HG03558 (cell line): ENCODE measurements around the gene MOB3A.

Experiments
- ATAC-seq: cut with Tn5 transposase; IDR thresholded peaks from one replicate; pipeline ENCODE4 v1.9.1; 2021; ENCODE audit warnings: moderate number of reproducible peaks; ENCODE audit not compliant: unreplicated experiment; ENCODE audit errors: extremely low read depth

The MOB3A gene

DNA sequence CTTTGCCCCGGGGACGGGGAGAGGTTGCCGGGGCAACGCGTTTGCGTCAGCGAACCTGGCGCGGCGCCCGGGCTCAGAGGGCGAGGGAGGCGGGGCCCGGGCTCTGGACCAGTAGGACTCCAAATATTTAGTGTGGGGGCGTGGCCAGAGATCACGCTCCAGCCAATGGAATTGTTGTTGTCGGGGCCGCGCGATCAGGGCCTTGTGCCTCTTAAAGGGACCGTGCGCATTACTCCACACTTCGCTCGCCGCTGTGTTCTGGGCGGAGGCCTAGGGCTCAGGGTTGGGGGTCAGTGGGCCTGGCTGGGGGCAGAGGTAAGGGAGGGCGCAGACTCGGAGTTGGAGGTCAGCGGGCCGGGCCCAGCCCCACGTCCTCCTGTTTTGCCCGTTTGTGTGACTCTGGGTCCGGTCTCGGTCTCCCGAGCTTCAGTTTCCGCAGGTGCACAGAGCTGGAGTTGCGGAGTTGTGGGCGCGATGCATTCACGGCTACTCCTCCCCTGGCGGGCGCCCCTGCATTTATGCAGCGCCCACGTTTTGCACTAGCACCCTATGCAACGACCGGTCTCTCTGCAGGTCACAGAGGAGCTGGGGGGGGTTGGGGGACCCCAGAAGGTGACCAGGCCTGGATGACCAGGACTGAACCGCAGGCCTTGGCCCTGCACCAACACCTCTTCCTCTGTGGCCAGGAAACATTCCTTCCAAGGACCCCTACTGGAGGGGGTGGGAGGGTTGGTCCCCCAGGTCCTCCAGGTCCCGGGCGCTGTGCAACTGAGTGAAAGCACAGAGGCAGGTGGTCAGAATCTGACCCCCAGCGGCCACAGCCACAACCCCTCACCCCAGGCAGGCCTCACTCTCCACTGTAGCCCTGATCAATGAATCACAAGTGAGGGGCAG is 34.4 kb downstream of the MOB3A start:
- ATAC-seq: peak; percentile 57

DNA sequence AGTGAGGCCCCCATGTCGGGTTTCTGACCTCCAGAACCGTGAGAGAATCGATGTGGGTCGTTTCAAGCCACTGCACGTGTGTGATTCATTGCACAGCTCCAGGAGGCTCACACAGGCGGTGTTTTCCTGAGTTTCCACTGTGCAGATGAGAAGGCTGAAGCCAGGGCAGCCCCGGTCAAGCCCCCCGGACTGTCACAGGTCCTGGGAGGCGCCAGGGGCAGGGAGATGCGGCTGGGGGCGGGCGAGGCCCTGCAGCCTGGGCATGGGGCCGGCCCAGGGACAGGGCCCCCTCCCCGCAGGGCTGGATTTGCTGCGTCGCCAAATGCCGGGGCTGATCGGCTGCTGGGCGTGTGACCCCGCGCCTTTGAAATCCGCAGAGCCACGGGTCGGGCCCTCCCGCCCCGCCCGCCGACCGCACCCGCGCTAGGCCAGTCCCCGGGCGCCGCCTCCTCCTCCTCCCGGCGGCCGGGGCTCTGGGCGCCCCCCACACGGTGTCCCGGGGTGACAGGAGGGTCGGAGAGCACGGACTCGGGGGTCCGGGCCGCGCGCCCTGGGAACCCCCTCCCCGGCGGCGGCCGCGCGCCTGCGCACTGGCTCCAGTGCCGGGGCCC is 35.1 kb downstream of the MOB3A start:
- ATAC-seq: peak; percentile 8

DNA sequence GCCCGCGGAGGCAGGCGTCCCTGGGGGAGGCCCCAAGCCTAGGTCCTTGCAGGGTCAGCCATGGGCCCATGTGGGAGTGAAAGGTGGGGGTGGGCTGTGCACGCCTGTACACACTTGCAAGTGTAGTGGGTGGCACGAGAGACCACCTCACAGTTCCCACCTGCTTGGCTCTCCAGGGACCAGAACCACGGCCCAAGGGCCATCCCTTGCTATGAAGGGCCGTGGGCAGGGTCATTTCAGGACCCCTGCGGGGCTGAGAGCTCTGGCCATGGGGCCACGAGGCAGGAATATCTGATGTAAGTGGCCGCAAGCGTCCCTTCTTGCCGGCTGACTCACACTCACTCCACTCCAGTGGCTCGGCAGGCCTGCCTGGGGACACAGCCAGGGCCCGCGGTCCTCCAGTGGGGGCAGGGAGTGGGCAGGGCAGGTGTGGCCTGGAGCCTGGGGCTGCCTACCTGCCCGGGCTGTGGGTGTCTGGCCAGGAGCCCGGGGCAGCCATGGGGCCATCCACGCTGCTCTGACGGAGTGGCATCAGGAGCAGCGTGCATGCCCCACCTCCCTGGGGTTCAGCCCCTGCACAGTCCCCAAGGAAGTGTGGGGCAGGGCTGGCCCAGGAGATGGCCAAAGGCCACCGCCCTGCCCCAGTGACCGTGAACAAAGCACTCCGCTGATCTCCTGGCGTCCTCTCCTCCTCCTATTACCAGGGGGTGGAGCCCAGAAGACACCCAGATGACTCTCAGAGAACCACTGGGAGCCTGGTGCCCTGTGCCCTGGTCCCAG is 36.5 kb downstream of the MOB3A start:
- ATAC-seq: no peak

DNA sequence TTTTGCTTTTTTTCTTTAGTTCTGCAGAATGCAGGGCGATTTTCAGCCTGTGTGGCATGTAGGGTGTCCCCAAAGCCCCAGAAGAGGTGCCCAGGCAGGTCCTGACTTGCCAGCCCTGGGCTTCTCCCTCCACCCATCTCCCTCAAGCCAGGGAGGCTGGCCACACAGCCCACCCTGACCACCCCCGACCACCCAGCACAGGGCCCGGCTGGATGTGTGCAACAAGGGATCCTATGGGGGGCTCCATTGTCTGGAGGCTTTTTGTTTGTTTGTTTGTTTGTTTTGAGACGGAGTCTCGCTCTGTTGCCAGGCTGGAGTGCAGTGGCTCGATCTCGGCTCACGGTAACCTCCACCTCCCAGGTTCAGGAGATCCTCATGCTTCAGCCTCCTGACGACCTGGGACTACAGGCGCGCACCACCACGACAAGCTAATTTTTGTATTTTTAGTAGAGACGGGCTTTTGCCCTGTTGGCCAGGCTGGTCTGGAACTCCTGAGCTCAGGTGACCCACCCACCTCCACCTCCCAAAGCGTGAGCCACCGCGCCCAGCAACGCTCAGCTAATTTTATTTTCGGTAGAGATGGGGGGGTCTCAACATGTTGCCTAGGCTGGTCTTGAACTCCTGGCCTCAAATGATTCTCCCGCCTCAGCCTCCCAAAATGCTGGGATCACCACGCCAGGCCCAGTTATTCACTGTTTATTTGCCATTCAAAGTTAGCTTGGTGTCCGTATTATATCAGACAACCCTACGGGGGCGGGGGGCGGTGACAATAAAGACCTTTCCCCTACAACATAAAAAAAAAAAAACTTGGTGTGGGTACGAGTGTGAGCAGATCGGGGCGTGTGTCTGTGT is 37.3 kb downstream of the MOB3A start:
- no peak for ATAC-seq

DNA sequence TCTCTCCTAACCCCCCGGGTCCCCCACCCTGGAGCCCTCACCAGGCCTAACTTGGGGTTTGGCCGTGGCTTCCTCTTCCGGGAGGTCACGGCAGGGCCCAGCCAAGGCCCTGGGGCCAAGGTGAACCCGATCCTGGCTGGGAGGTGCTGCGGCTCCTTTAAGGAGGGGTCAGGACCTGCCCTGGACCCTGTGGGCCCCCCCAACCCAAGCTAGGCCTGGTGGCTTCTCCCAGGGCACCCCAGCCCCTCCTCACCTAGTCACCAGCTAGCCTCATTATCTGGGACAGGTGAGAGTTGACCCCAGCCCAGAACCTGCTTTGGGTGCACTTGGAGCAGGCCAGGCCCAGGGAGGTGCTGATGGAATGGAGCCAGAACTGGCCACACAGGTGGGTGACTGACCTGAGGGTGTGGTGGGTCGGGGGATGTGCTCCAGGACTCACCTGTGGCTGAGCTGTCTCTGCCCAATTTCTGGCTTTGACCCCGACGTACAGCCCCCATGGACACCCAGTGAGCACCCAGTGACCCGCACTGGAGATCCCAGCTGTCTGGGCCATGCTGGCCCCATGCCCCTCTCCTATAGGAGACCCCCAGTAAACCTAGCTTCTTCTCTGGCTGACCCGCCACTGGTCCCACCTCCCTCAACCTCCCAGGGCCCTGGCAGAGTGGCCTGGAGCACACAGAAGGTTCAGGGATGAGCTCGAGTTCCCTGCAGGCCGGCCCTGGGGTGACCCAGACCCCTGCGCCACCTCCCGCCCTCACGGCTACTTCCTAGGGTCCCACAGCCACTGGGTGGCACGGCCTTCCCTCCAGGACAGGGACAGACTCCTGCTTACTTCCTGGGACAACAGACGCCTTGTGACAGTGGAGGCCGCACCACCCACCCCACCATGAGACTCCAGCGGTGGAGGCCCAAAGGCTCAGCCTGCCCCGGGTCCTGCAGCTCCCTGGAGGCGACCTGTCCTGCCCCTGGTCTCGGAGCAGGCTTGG is 38.3 kb downstream of the MOB3A start:
- ATAC-seq: no peak

DNA sequence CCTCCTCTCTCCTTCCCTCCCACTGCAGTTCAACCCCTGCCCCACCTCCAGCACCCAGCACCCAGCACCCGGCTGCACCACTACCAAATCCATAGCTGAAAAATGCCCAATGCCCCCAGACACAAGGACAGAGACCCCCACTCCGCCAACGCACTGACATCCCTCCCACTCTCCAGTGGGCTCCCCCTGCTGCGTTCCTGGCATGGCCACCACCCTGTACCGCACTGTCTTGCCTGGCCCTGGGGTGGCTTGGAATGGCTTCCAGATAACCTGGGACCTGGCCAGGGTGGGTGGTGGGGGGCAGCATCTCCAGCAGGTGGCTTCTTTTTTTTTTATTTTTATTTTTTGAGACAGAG is 39.3 kb downstream of the MOB3A start:
- no peak for ATAC-seq

DNA sequence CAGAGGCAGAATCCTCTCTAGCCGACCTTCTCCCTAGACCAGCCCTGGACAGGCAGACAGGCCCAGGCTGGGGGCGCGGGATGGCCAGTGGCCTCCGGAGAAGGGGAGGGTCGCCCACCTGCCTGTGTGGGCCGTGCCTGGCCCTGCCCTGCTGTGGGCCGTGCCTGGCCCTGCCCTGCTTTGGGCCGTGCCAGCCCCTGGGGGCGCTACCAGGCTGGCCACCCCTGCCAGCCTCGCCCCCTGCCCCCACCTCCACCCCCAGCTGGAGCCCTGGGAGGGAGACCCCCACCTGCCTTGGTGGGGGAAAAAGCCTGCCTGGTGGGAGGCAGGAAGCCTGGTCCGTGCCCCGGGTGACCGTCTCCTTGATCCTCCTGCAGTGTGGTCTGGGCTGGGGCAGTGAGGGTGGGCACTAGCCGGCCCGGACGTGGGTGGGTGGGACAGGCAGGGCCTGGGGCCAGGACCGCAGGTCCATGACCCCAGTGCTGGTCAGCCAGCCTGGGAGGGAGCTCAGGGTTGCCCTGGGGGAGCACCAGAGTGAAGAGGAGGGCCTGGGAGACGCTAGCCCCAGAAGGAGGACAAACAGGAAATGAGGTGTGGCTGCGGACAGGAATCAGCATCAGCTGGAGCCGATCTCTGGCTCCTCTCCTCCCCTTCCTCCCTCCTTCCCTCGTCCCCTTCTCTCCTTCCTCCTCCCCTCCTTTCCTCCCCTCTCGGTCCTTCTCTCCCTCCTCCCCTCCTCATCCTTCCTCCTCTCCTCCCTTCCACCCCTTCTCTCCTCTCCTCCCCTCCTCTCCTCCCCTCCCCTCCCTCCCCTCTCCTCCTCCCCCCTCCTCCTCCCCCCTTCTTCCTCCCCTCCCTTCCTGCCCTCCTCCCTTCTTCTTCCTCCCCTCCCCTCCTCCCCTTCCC is 39.9 kb downstream of the MOB3A start:
- ATAC-seq: no peak

DNA sequence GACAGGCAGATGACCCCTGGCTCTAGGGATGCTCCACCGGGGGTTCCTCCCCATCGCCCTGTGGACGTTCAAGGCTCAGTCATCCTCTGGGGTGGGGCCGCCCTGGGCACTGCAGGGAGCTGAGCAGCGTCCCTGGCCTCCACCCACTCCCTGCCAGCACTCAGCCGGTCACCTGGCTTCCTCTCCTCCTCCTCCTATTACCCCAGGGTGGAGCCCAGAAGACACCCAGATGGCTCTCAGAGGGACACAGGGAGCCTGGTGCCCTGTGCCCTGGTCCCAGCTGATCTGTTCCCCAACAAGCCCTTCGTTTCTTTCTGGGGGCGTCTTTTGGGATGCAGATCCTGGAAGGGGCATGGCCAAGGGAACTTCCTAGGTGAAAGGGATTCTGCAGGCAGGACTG is 41.4 kb downstream of the MOB3A start:
- no peak for ATAC-seq

DNA sequence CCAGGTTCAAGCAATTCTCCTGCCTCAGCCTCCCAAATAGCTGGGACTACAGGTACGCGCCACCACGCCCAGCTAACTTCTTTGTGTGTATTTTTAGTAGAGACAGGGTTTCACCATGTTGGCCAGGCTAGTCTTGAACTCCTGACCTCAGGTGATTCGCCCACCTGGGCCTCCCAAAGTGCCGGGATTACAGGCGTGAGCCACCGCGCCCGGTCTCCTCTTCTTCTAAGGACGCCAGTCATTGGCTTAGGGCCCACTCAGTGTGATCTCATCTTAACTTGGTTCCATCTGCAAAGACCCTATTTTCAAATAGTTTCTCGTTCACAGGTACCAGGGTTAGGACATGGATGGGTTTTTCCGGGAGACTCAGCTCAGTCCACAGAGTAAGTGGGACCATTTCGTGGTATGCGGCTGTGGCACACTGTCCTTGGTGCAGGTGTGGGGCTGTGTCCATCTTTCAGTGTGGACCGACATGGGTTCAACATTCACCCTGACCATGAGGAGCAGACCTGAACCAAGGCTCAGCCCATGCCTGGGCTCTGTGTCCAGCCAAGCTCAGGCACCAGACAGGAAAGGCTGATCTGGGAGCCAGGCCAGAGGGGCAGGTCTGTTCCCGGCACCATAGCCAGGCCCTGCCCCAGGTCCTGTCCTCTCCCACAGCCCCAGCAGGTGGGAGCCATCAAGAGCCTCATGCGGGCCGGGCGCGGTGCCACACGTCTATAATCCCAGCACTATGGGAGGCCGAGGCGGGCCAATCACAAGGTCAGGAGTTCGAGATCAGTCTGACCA is 42.3 kb downstream of the MOB3A start:
- no peak for ATAC-seq

DNA sequence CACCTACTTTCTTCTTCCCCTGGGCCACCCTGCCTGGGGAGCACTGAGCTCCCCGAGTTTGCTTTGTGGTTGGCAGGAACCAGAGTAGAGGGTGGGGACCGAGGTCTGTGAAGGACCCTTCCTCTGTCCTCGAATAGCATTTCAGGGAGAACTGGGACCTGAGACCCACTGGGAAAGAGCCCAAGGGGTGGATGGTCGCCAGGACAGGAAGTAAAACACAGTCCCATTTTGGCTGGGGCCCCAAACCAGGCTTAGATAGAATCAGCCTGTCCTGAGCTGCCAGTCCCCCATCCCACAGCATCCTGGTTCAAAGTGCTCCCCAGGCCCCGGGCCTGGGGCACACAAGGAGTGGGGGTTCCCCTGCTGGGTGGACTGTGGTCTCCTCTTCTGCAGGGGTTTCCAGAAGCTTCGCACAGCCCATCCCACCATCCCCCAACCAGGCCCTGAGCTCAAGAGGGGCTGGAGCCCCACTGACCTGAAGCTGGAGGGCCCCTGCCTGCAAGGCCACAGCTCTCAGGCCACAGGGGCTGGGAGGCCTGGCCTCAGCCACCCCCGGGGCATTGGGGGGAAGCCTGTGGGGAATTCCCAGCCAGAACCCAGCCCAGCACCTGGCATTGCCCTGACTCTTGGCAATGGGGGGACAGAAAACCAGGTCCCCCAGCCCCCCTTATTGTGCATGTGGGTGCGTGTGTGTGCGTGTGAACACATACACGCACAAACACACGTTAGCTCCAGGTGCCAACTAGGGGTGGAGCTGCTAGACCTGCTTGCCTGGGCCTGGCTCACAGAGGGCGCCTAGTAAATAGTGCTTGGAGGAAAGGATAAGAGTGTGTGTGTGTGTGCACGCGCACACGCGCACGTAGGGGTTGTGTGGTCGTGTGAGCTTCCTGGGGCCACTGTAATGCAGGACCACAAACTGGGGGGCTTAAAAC is 44.1 kb downstream of the MOB3A start:
- no peak for ATAC-seq

DNA sequence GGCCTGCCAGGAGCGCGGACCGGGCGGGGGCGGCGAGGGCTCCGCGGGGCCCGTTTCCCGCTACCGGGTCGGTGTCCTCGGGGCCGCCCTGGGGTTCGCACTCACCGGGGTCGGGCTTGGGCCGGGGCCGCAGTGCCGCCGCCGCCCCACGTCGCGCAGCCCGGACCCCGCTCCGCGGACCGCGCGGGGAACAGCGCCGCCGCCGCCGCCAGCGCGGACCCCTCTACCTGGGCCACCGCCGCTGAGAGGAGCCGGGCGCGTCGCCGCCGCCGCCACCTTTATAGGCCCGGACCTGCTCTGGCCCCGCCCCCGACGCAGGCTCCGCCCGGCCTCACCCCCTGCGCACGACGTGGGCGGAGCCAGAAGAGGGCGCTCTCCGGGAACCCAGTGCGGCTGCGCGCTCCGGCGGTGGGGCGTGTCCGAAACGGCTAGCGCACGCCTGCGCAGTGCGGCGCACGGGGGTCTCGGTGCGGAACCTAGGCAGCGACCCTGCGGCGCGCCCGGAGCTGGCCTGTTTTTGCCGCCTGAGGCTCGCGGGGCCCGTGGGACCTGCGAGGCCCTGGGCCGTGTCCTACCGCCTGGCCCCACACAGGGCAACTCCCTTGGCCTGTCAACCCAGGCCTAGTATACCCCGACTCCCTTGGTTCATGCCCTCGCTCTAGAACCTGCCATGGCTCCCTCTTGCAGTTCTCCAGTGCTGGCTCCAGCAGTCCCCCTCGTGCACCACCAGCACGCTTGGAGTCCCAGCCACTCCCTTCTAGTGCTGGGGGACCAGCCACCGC is 44.9 kb downstream of the MOB3A start, which contains the start of gene MKNK2:
Gene MKNK2 (minus strand): TSS at position 254 of the 782 bp plus-strand sequence. CDS start 393 bp downstream, outside the sequence.
- ATAC-seq: peak; percentile 24

DNA sequence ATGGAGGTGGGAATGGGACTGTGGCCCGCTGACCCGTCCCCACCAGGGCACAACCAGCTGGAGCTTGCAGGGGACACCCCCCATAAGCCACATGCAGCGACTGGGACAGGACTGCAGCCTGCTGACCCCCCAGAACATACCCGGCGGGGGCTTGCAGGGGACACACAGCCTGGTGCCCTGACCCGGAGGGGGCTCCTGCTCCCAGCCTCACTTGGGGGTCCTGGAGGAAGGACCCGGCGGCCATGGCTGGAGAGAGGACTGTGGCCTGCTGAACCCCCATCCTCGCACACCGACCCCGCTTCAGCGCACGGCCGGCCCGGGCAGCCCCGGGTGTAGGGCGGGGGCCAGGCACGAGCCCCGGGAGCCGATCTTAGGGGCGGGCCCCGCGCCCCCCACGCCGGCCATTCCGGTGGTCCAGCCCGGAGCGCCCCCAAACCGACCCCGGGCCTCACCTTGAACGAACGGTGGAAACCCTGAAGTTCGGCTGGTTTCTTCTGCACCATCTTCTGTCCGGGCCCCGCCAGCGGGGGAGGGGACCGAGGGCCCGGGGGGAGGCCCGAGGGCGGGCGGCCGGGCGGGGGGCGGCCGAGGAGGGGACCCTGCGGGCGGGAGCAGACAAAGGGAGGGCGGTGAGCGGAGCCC is 45.7 kb downstream of the MOB3A start:
- no peak for ATAC-seq

DNA sequence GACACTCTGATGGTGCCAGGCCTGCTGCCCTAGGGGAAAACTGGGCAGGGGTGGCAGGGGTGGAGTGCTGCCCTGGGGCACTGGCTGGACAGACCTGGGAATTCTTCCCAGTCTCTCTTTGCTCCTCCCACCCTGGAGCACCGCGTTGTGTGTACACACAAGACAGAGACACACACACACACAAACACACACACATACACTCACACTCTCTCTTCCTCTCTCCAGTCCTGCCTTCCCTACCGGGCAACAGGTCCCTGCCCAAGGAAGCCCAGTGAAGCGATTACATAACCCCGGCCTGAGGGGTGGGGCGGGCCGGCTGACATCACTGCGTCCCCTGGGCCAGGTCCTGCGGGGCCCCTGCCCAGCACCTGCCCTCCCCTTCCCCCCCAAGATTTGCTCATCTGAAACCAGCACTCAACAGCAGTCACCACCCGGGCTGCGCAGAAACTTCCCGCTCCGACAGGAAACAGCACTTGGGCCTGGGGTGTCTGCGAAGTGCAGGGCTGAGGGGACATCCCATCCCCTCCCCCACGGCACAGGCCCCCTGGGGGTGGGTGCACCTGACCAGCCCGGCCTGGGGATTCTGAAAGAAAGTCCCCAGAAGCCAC is 46.3 kb downstream of the MOB3A start:
- no peak for ATAC-seq

DNA sequence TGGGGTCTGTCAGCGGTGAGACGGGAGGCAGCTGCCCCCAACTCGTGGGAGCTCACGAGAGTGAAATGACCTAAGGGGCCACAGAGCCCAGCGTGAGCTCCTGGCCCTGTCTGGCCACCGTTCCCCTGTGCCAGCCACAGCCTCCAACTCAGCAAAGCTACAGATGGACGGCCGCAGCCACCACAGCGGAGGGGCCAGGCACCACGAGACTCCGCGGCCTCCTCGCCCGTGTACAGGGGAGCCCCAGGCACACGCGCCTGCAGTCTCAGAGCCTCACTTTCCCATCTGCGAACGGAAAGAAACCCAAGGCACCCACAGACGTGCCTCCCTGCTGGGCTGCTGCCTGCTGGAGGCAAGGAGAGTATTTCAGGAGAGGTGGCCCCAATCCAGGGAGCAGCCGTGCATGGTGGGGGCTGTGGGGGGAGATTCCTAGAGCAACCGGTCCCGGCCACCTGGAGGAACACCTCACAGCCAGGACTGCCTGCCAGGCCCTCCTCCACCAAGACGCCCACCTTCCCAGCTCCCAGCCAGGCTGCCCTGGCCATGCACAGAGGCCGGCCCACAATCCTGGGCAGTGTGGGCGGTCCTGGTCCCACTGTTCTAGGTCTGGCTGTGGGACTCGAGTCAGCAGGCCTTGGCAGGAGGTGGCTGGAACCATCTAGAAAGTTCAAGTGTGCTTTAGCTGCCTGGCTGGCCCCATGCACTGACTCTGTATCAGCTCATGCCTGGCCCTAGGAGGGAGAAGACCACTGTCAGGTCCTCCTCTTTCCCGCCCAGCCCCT is 47.0 kb downstream of the MOB3A start:
- no peak for ATAC-seq
